ENCODE measurements around the gene MECP2. TPM values are rescaled to one million over a fixed set of nuclear protein-coding genes. Genes with fewer than 3 reads are reported as not detected.
A peak's percentile ranks its signal among the peaks of the same experiment; 100 is the strongest.

The MECP2 gene
- polyA plus RNA-seq, 1 donor (not counting 4 experiments of a cell fraction or from before 2014, with no cell fraction given): 9.9 TPM

DNA sequence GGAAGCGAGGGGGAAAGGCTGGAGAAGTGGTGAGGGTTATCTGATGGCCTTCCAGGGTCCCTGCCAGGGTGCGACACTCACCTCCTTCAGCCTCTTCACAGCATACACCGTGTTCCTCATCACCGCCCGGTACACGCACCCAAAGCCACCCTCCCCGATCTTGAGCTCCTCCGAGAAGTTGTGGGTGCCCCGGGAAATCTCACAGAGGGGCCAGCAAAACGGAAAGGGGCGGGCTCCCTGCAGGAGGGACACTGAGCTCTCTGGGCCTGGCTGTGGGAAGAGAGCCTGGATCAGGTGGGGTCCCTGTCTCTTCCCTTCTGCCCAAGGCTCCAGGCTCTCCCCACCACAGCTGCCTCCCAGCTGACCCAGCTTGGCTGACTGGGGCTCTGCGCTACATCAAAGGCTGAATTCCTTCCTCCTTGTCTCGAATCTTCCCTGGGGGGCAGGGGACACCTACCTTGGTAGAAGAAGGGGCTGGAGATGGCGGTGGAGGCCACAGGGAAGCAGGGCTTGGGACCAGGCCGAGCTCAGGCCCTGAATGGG is 78.9 kb downstream of the MECP2 start:
- Histone ChIP-seq H4K20me1 (ENCODE audit: control insufficient read depth, extremely low read depth, insufficient read depth, low read length) (no peaks in the 10 kb centered on the region), H3K27ac (ENCODE audit: control insufficient read depth, insufficient read depth, low read length) (peak overlapping the region; percentile 39), H2AFZ (ENCODE audit: control insufficient read depth, low read length) (no peak overlapping the region), H3K9me3 (ENCODE audit: control insufficient read depth, low read depth, low read length) (no peaks in the 10 kb centered on the region), H3K79me2 (ENCODE audit: control insufficient read depth, insufficient read depth, low read length) (peaks cover 22% of the 10 kb centered on the region), H3K4me3 (ENCODE audit: control insufficient read depth in 2 of 3, extremely low read depth in 1 of 3, insufficient read depth in 2 of 3, low read depth in 1 of 3, low read length in 3 of 3) (peak overlapping the region; percentile 52 to 57 (median 53)), H3K9me1 (ENCODE audit: control insufficient read depth, extremely low read depth, insufficient read depth, low read length) (no peaks in the 10 kb centered on the region), H3K9ac (ENCODE audit: control insufficient read depth, extremely low read depth, insufficient read depth, low read length) (peak overlapping the region; percentile 85), H3K27me3 (ENCODE audit: control insufficient read depth, extremely low read depth, insufficient read depth, low read length) (no peaks in the 10 kb centered on the region), H3K4me1 (ENCODE audit: control insufficient read depth, extremely low read depth, insufficient read depth, low read length) (peaks cover 12% of the 10 kb centered on the region), H3K4me2 (ENCODE audit: control insufficient read depth, extremely low read depth, insufficient read depth, low read depth, low read length) (peak overlapping the region; percentile 75), H3K36me3 (ENCODE audit: control insufficient read depth in 2 of 2, extremely low read depth in 1 of 2, insufficient read depth in 2 of 2, low read length in 2 of 2) (peaks cover 0 to 8% of the 10 kb centered on the region in 2 experiments)
- no peak for FAIRE-seq
- TF ChIP-seq, protein P1, sequence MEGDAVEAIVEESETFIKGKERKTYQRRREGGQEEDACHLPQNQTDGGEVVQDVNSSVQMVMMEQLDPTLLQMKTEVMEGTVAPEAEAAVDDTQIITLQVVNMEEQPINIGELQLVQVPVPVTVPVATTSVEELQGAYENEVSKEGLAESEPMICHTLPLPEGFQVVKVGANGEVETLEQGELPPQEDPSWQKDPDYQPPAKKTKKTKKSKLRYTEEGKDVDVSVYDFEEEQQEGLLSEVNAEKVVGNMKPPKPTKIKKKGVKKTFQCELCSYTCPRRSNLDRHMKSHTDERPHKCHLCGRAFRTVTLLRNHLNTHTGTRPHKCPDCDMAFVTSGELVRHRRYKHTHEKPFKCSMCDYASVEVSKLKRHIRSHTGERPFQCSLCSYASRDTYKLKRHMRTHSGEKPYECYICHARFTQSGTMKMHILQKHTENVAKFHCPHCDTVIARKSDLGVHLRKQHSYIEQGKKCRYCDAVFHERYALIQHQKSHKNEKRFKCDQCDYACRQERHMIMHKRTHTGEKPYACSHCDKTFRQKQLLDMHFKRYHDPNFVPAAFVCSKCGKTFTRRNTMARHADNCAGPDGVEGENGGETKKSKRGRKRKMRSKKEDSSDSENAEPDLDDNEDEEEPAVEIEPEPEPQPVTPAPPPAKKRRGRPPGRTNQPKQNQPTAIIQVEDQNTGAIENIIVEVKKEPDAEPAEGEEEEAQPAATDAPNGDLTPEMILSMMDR (optimal IDR thresholded peaks at IDR 0.05 in 1 of 3, IDR thresholded peaks at IDR 0.05 in 1 of 3, conservative IDR thresholded peaks at IDR 0.05 in 1 of 3; ENCODE audit: extremely low read depth in 1 of 3, insufficient read depth in 2 of 3, low read length in 3 of 3): no peak
- no peak for DNase-seq (ENCODE audit: low read depth, low spot score)
- dilution Hi-C loops (cut with MboI; ENCODE audit: extremely low pct_ligation_motif_present, low sequenced_read_pairs): no loop called here

- Histone ChIP-seq H4K20me1 (ENCODE audit: control insufficient read depth, extremely low read depth, insufficient read depth, low read length) (no peaks in the 10 kb centered on the region), H3K27me3 (ENCODE audit: control insufficient read depth, extremely low read depth, insufficient read depth, low read length) (no peaks in the 10 kb centered on the region), H2AFZ (ENCODE audit: control insufficient read depth, low read length) (no peak overlapping the region), H3K9me1 (ENCODE audit: control insufficient read depth, extremely low read depth, insufficient read depth, low read length) (no peaks in the 10 kb centered on the region), H3K4me2 (ENCODE audit: control insufficient read depth, extremely low read depth, insufficient read depth, low read depth, low read length) (peak overlapping the region; percentile 75), H3K4me3 (ENCODE audit: control insufficient read depth in 2 of 3, extremely low read depth in 1 of 3, insufficient read depth in 2 of 3, low read depth in 1 of 3, low read length in 3 of 3) (peak overlapping the region in 2 of 3 experiments; percentile 53 to 57), H3K9ac (ENCODE audit: control insufficient read depth, extremely low read depth, insufficient read depth, low read length) (peak overlapping the region; percentile 15), H3K27ac (ENCODE audit: control insufficient read depth, insufficient read depth, low read length) (no peak overlapping the region), H3K9me3 (ENCODE audit: control insufficient read depth, low read depth, low read length) (no peaks in the 10 kb centered on the region), H3K79me2 (ENCODE audit: control insufficient read depth, insufficient read depth, low read length) (peaks cover 22% of the 10 kb centered on the region), H3K4me1 (ENCODE audit: control insufficient read depth, extremely low read depth, insufficient read depth, low read length) (peaks cover 12% of the 10 kb centered on the region), H3K36me3 (ENCODE audit: control insufficient read depth in 2 of 2, extremely low read depth in 1 of 2, insufficient read depth in 2 of 2, low read length in 2 of 2) (peaks cover 0 to 8% of the 10 kb centered on the region in 2 experiments)
- TF ChIP-seq, protein P1 (optimal IDR thresholded peaks at IDR 0.05 in 1 of 3, IDR thresholded peaks at IDR 0.05 in 1 of 3, conservative IDR thresholded peaks at IDR 0.05 in 1 of 3; ENCODE audit: extremely low read depth in 1 of 3, insufficient read depth in 2 of 3, low read length in 3 of 3): no peak
- no peak for TF ChIP-seq EZH2 (IDR thresholded peaks at IDR 0.05; ENCODE audit: low read length)
- FAIRE-seq (no peak), DNase-seq (ENCODE audit: low read depth, low spot score) (no peak)
- dilution Hi-C loops (cut with MboI; ENCODE audit: extremely low pct_ligation_motif_present, low sequenced_read_pairs): no loop called here
These were observed 79.6 kb downstream of the MECP2 start for GRCh38 chrX:154017766-154018517.

Measured in keratinocyte (primary cell).